ENCODE measurements around the gene HMOX1.

Gene HMOX1

GRCh38 chr22:35424081-35424480, 43.2 kb downstream of the HMOX1 start:
- Histone ChIP-seq H3K4me3 (no peak overlapping the region), H3K4me1 (no peaks in the 10 kb centered on the region), H3K36me3 (peaks cover 33 to 77% (median 57%) of the 10 kb centered on the region in 3 donors), H3K27ac (no peak overlapping the region), H3K9me3 (no peaks in the 10 kb centered on the region), H3K27me3 (no peaks in the 10 kb centered on the region)
- DNase-seq, result no peak
- intact Hi-C loops (cut with DNase I; ENCODE audit: low total_unique reads), result no loop called here
- no peak for TF ChIP-seq CTCF (IDR thresholded peaks at IDR 0.05)

- Histone ChIP-seq H3K27ac (no peak overlapping the region), H3K9me3 (no peaks in the 10 kb centered on the region), H3K27me3 (no peaks in the 10 kb centered on the region), H3K36me3 (peaks cover 32 to 70% (median 50%) of the 10 kb centered on the region in 3 donors), H3K4me3 (no peak overlapping the region), H3K4me1 (no peaks in the 10 kb centered on the region)
- TF ChIP-seq CTCF (IDR thresholded peaks at IDR 0.05), result no peak
- no peak for DNase-seq
- intact Hi-C loops (cut with DNase I; ENCODE audit: low total_unique reads), result no loop called here
Measured at GRCh38 chr22:35424761-35425160, 43.9 kb downstream of the HMOX1 start.

- Histone ChIP-seq H3K4me1 (no peaks in the 10 kb centered on the region), H3K27ac (no peak overlapping the region), H3K27me3 (no peaks in the 10 kb centered on the region), H3K9me3 (no peaks in the 10 kb centered on the region), H3K36me3 (peaks cover 24 to 62% (median 43%) of the 10 kb centered on the region in 3 donors), H3K4me3 (no peak overlapping the region)
- intact Hi-C loops (cut with DNase I; ENCODE audit: low total_unique reads), result no loop called here
- TF ChIP-seq CTCF (IDR thresholded peaks at IDR 0.05), result no peak
- no peak for DNase-seq
Measured at GRCh38 chr22:35425546-35425945, 44.6 kb downstream of the HMOX1 start.

GRCh38 chr22:35425971-35426800, 45.3 kb downstream of the HMOX1 start:
- peaks cover 20 to 56% (median 36%) of the 10 kb centered on the region in 3 donors for H3K36me3 ChIP-seq
- DNase-seq, result no peak
- intact Hi-C loops (cut with DNase I; ENCODE audit: low total_unique reads), result no loop called here
- no peak for TF ChIP-seq CTCF (IDR thresholded peaks at IDR 0.05)
- H3K27me3 ChIP-seq, result no peaks in the 10 kb centered on the region
- peaks cover 0 to 4% (median 2%) of the 10 kb centered on the region in 4 donors for H3K4me1 ChIP-seq
- H3K4me3 ChIP-seq, result no peak overlapping the region
- H3K27ac ChIP-seq, result no peak overlapping the region
- H3K9me3 ChIP-seq, result no peaks in the 10 kb centered on the region

GRCh38 chr22:35426801-35427140, 45.9 kb downstream of the HMOX1 start:
- H3K27me3 ChIP-seq, result no peaks in the 10 kb centered on the region
- H3K4me3 ChIP-seq, result no peak overlapping the region
- H3K36me3 ChIP-seq, result peaks cover 14 to 50% (median 30%) of the 10 kb centered on the region in 3 donors
- DNase-seq, result no peak
- intact Hi-C loops (cut with DNase I; ENCODE audit: low total_unique reads), result no loop called here
- no peak for TF ChIP-seq CTCF (IDR thresholded peaks at IDR 0.05)
- no peaks in the 10 kb centered on the region for H3K9me3 ChIP-seq
- no peak overlapping the region for H3K27ac ChIP-seq
- H3K4me1 ChIP-seq, result peaks cover 0 to 6% (median 2%) of the 10 kb centered on the region in 4 donors
